ENCODE results near the gene BCL11A.

GRCh38 chr2:60507211-60507965 lies 46.1 kb downstream of the BCL11A start:
- no peak for TF ChIP-seq CTCF (conservative IDR thresholded peaks at IDR 0.05; ENCODE audit: low read depth, low read length)
- TF ChIP-seq EZH2 (IDR thresholded peaks at IDR 0.05; ENCODE audit: borderline replicate concordance, low read depth, low read length, poor library complexity, severe bottlenecking), result no peak

Measured in A673 (cell line).